ENCODE results near the gene TGFB1I1. TPM values are rescaled to one million over a fixed set of nuclear protein-coding genes. Genes with fewer than 3 reads are reported as not detected.

TGFB1I1 gene
- total RNA-seq, 1 experiment from 2014 or later = 4.3 TPM

- TF ChIP-seq MAX (CRISPR knock-in tag; IDR thresholded peaks at IDR 0.05) = no peak
- TF ChIP-seq FOXP4 (CRISPR knock-in tag; IDR thresholded peaks at IDR 0.05) = no peak
- no peak for TF ChIP-seq AFF4 (CRISPR knock-in tag; IDR thresholded peaks at IDR 0.05; ENCODE audit: borderline replicate concordance)
- TF ChIP-seq TCF7 (CRISPR knock-in tag; IDR thresholded peaks at IDR 0.05; ENCODE audit: low read depth) = no peak
- TF ChIP-seq NR1H2 (CRISPR knock-in tag; IDR thresholded peaks at IDR 0.05) = no peak
- TF ChIP-seq ZMAT4 (CRISPR knock-in tag; IDR thresholded peaks at IDR 0.05) = no peak
- no peak for TF ChIP-seq KAT7 (CRISPR knock-in tag; IDR thresholded peaks at IDR 0.05; ENCODE audit: borderline replicate concordance)
- TF ChIP-seq ARID4B (CRISPR knock-in tag; IDR thresholded peaks at IDR 0.05; ENCODE audit: borderline replicate concordance) = no peak
- no peak for TF ChIP-seq ZNF138 (CRISPR knock-in tag; conservative IDR thresholded peaks at IDR 0.05)
- no peak for TF ChIP-seq ATF1 (CRISPR knock-in tag; IDR thresholded peaks at IDR 0.05)
- TF ChIP-seq EMX1 (CRISPR knock-in tag; IDR thresholded peaks at IDR 0.05) = no peak
- TF ChIP-seq GTF2I (CRISPR knock-in tag; conservative IDR thresholded peaks at IDR 0.05) = no peak
- TF ChIP-seq ZNF425 (CRISPR knock-in tag; conservative IDR thresholded peaks at IDR 0.05) = no peak
- no peak for TF ChIP-seq ZSCAN18 (CRISPR knock-in tag; IDR thresholded peaks at IDR 0.05)
- no peak for TF ChIP-seq NFE2L1 (CRISPR knock-in tag; IDR thresholded peaks at IDR 0.05)
- ChIA-PET CTCF (interaction anchor here (0.9 to 1.7 kb wide), 2 partner anchors 47 to 215 kb away, joined by 3 to 4 read pairs; a partner anchor contains a TSS), POLR2A (no interaction called here)
- H3K36me3 Mint-ChIP-seq = peaks cover 11% of the 10 kb centered on the region
- H3K4me1 Mint-ChIP-seq = peaks cover 21% of the 10 kb centered on the region
- DNase-seq (ENCODE audit: low spot score) (no peak), ATAC-seq (no peak)
- no peak overlapping the region for H3K4me3 Mint-ChIP-seq
- no peaks in the 10 kb centered on the region for H3K9me3 Mint-ChIP-seq
- H3K27ac Mint-ChIP-seq = no peak overlapping the region
- no peaks in the 10 kb centered on the region for H3K27me3 Mint-ChIP-seq (ENCODE audit: low read depth)
Measured at GRCh38 chr16:31498493-31498892, 26.5 kb downstream of the TGFB1I1 start.

Data from WTC11 (cell line).